ENCODE results near the gene TRPM1.

DNA sequence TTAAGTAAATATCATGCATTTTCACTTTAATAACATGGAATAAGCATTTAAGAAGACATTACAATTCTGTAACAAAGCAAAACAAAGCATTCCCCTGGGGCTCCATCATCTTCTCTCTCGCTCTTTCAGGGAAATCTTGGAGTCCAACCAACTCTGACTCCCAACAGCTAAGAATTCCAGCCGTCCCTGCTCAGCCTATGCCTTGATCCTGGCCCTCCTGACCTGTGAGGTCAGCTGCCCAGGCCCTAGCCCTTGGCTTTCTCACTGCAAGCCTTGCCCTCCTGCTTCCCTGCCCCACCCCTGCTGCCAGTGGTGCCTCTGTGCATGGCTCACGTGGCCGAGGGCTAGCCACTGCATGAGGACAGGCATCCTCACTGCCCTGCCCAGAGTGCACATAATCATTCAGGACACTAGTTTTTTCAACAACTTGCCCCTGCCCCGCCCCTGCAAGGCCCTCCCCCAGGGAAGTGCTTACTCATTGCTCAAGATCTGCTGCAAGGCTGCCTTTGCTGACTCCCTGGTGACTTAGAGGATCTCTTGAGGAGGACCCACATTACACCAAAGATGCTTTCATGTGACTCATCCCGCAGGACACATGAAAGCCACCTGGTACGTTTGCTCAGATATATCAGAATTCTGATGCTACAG lies 147.7 kb downstream of the TRPM1 start:
- no peak for TF ChIP-seq POLR2AphosphoS5 (IDR thresholded peaks at IDR 0.05; ENCODE audit: low read depth, low read length)
- TF ChIP-seq TAF1 (IDR thresholded peaks at IDR 0.05; ENCODE audit: borderline replicate concordance, insufficient read depth, low read length) = no peak
- TF ChIP-seq SIN3A (IDR thresholded peaks at IDR 0.05; ENCODE audit: borderline replicate concordance, insufficient read depth, low read length) = no peak
